Retina (tissue), 1 donor: Measurements from ENCODE around the gene SPNS2.
A peak's percentile ranks its signal among the peaks of the same experiment; 100 is the strongest.

Experiments used
- DNase-seq: peaks from one replicate; pipeline ENCODE4 v3.0.0-alpha.2; 2016

The SPNS2 gene, protein sequence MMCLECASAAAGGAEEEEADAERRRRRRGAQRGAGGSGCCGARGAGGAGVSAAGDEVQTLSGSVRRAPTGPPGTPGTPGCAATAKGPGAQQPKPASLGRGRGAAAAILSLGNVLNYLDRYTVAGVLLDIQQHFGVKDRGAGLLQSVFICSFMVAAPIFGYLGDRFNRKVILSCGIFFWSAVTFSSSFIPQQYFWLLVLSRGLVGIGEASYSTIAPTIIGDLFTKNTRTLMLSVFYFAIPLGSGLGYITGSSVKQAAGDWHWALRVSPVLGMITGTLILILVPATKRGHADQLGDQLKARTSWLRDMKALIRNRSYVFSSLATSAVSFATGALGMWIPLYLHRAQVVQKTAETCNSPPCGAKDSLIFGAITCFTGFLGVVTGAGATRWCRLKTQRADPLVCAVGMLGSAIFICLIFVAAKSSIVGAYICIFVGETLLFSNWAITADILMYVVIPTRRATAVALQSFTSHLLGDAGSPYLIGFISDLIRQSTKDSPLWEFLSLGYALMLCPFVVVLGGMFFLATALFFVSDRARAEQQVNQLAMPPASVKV

DNA sequence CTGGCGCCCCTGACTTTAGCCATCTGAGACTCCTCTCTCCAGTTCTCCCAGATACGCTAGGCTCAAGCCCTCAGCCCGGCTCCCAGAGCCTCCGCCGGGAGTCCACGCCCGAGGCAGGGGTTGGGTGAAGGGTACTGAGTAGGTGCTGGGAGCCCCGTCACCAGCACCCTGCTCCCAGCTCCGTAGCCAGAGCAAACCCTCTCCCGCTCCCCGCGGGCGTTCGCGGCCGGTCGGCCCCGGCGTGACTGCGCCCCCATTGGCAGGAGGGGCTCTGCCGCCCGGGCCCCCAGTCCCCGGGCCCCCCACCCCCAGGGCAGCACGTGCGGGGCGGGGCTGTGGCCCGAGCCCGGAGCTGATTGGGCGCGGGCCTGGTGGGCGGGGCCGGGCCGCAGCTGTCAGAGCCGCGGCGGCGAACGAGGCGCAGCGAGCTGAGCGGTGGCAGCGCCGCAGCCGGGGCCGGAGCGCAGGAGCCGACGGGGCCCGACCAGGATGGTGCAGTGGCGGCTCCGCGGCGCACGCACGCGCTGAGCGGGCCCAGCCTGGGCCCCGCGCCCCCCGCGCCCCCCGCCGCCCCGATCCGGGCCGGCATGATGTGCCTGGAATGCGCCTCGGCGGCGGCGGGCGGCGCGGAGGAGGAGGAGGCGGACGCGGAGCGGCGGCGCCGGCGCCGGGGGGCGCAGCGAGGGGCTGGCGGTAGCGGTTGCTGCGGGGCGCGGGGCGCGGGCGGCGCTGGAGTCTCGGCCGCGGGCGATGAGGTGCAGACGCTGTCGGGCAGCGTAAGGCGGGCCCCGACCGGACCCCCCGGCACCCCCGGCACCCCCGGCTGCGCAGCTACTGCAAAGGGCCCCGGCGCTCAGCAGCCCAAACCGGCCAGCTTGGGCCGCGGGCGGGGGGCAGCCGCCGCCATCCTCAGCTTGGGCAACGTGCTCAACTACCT is at the start of gene SPNS2:
TSS of gene SPNS2 (plus strand) at position 421 of the 937 bp plus-strand sequence. CDS start at position 588, 167 bp downstream.
- DNase-seq = peak; percentile 67

DNA sequence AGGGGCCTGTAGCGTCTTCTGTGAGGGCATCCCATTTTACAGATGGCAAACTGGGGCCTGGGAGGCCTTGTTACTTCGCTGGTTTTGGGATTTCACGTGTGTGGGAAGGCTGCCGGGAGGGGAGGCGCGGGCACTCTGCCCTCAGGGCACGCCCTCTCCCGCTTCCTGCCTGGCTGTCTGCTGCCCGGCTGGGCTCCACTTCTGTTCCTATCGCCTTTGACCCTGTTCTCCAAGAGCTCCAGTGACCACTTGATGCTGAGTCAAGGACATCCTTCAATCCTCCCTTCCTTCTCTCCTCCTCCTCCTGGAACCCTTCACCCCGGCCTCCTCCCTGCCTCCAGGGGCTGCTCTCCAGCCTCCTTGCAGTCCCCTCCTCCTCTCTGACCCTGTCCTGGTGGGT is 48.9 kb upstream of the SPNS2 start:
- DNase-seq = no peak

DNA sequence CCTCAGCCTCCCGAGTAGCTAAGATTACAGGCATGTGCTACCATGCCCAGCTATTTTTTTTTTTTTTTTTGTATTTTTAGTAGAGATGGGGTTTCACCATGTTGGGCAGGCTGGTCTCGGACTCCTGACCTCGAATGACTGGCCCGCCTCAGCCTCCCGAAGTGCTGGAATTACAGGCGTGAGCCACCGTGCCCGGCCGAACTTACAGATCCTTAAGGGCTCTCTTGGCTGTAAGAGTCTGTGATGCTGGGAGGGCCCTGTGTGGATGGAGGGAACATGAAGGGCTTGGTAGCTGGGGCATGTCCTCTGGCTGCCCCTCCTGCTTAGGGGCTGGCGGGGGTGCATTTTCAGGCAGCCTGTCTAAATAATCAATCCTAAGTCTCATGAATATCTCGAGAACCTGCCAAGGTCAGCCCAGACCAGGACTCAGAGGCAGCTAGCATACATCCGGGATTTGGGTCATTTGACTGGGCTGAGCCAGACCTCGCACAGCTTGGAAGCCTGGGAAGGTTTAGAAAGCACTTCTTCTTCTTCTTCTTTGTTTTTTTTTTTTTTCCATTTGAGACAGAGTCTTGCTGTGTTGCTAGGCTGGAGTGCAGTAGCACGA is 47.9 kb upstream of the SPNS2 start:
- DNase-seq = no peak

DNA sequence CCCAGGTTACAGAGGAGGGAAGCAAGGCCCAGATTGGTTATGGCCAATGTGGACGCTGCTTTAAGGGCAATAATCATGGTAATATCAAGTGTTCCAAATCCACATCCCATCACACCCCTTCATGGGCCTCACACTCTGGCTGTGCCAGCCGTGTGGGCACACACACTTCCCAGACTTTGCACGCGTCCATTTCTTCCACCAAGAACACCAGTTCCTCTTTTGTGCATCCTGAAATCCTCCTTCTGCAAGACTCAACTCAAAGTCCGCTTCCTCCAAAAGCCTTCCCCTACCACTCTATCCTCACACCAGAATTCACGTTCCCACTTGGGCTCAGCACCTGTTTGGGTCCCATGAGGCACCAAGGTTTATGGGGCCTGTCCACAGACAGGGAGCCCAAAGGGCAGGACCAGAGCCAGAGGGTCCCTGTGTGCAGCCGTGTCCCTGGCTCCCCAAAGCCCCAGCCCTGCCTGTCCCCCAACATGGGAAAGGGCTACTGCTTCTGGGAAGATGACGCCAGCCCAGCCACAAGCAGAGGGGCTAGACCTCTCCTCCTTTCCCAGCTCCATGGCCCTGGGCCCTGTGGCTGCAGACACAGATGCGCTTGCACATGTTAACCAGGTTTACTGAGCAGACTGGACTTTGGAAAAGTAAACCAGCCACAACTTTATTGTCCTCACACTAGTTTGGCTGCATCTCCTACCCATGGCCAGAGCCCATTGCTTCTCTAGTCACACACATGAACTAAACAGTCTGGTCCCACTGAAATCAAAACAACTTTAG is 44.7 kb upstream of the SPNS2 start:
- no peak for DNase-seq

DNA sequence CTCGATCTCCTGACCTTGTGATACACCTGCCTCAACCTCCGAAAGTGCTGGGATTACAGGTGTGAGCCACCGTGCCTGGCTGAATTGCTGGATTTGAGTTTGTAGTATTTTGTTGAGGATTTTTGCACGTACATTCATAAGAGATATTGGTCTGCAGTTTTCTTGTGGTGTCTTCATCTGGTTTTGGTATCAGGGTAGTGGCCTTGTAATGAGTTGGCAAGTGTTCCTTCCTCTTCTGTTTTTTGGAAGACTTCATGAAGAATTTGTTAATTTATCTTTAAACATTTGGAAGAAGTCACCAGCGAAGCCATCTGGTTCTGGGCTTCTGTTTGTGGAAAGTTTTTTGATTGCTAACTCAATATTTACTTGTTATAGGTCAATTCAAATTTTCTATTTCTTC is 38.0 kb upstream of the SPNS2 start:
- no peak for DNase-seq

DNA sequence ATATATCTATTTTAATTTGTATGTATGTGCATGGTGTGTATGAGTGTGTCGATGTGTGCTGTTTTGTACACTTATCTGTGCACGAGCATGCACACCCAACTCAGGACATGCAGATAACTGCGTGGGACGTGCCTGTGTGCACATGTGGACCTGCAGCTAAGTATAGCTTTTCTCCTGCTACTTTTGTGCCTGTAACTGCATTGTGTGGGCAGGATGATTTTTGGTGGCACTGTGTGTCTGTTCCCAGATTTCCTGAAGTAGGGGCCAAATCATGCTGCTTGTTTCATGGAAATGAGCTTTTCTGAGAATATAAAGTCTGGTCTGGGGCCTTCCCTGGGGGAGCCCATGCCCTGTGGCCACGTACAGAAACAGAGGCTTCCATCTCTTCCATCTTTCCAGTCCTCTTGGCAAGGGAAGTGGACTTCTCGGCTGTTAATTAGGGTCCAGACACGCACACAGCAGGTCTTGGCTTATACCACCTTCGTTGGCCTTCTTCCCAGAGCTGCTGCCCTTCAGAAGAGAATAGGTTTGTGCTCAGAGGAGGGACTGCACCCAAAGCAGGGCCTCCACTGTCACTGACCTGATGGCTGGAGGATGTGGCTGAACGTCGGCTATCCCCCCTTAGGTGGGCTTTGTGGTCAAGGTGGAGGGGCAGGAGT is 34.7 kb upstream of the SPNS2 start:
- no peak for DNase-seq

DNA sequence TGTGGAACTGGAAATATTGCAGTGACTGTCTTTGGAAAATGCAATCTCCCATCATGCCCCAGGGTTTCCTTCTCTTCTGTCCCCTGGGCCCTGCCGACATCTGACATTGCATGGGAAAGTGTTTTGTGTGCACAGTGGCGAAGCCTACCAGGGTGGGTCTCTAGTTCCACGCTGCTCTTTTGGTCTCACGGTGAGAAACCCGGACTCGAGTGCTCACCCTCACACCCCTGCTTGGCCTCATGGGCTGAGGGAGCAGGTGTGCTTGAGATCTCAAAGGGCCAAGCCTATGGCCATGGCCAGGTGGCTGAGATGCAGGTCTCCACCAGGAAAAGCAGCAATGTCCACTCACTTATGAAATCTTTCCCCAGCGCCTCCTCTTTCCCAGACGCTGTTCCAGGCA is 32.9 kb upstream of the SPNS2 start:
- no peak for DNase-seq

DNA sequence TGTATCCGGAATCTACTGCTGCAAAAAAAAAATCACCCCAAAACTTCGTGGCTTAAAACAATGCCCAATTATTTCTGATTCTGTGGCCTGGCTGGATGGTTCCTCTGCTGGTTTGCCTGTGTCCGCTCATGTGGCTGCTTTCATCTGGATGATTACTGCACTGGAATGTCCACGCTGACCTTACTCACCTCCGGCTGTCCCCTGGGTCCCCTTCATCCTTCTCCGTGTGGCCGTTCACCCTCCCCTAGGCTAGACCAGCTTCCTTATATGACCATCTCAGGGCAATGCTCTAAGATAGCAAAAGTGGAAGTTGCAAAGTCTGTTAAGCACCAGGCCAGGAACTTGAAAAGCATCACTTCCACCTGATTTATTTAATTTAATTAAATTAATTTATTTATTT is 31.4 kb upstream of the SPNS2 start:
- no peak for DNase-seq

DNA sequence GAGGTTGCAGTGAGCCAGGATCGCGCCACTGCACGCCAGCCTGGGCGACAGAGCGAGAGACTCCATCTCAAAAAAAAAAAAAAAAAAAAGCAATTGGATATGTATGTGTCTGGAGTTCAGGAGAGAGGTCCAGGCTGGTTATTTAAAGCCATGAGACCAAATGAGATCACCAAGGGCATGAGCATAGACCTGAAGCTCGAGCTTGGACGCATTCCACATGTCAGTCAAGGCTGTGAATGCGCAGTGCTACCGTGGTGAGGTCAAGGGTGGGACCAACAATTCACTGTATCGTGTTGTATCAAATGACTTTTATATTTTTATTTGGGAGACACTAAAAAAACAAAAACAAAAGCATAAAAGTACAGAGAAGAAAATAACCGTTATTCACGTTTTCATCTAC is 29.1 kb upstream of the SPNS2 start:
- DNase-seq = no peak

DNA sequence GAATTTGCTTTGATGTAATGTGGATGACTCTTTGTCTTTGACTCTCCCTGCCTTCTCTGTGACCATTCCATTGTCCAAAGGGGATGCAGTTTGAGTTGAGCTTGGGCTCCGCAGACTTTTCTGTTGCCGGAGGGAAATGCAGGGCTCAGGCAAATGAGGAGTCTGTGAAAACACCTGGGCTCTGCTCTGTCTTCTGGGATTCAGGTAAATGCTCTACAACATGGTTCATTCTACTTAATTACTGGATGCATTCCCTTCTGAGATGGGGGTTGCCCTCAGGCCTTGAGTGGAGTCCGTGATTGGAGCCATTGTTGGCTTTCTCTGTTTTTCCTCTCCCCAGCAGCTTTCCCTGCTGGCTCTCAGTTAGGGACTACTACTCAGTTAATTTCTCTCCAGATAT is 26.4 kb upstream of the SPNS2 start:
- no peak for DNase-seq

DNA sequence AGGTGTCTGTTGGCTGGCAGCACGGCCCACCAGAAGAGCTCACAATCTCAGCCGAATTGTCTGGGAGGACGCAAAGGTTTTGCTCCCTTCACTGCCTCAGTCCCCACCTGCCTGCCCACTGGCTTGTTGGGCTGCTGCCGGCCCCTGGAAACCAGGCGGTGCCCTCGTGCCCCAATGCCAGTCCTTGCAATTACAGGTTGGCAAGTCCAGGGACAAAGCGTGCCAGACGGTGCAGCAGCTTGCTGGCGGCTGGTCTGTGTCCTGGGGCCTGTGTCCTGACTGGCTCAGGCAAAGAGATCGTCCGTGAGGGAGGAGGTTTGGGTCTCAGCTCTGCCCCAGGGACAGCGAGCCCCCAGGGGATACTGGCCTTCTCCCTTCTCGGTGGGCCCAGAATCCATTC is 24.6 kb upstream of the SPNS2 start:
- no peak for DNase-seq

DNA sequence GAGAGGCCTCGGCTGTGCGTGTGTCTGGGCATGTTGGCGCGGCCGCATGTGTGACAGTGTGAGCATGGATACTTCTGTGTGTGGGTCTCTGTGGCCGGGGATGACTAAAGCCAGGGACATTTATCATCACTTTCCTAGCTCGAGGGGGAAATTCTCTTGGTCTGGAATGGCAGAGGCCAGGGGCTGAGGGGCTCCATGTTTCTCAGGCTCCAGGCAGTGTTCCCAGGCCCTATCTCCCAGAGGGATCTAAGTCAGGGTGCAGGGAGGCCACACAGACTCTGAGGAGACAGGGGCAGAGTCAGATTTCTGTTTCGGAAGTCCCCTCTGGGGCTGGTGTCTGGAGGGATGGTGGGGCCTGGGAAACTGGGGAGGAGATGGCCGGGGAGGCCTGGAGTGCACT is 23.7 kb upstream of the SPNS2 start:
- DNase-seq = no peak

DNA sequence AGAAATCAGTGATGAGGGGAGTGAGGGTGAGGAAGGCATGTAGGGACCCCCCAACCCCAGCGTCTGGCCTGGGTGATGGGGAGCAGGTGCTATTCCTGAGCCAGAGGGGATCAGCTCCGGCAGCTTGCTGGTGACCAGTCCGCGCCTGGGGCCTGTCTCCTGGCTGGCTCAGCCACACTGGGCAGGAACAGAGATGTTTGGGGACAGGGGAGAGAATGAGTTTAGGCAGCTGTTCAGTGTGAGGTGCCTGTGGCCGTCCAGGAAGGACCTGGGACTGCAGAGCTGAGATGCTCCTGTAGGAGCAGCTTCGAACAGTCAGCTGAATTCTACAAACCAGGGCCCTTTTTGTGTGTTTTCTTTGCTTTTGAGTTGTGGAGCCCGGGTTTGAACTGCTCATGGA is 23.2 kb upstream of the SPNS2 start:
- no peak for DNase-seq

DNA sequence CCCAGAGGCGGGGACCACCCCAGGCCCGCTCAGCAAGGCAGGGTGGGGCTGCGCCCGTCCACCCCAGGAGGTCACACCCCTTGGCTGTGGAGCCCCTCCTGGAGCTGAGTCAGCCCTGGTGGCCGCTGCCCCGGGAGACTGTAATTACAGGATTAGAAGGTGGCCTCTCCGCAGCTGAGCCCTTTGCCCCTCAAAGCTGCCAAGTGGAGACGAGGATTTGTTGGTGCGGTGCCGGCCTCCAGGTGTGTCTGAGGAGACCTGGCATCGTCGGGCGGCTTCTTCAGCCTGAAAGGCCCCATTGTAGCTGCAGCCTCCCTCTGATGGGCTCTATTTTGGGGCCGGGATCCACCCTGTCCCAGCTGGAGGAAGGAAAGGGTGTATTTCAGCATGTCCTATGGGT is 22.7 kb upstream of the SPNS2 start:
- DNase-seq = no peak

DNA sequence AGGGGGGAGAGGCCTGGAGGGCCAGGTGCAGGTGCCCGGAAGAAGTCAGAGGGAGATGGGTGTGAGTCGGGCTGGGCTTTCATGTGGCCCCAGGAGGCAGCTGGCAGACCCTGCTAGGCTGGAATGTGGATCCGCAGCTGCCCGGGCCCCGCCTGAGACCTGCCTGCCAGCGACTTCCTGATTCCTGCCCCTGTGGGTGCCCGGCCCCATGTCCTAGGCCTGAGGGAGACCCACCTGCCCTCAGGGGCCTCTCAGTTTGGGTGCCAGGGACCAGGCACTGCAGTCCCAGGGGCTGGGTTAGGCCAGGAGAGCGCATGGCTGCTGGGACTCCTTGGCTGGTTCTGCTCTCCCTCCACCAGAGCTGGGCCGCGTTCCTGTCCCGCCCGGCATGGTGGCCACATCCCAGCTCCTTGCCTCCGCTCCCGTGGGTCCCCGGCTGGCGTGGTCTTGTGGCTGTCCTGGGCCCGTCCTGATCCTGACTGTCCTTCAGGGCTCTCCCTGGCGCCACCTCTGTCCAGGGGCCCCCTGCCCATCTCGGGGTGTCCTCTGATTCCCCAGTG is 22.1 kb upstream of the SPNS2 start:
- no peak for DNase-seq

DNA sequence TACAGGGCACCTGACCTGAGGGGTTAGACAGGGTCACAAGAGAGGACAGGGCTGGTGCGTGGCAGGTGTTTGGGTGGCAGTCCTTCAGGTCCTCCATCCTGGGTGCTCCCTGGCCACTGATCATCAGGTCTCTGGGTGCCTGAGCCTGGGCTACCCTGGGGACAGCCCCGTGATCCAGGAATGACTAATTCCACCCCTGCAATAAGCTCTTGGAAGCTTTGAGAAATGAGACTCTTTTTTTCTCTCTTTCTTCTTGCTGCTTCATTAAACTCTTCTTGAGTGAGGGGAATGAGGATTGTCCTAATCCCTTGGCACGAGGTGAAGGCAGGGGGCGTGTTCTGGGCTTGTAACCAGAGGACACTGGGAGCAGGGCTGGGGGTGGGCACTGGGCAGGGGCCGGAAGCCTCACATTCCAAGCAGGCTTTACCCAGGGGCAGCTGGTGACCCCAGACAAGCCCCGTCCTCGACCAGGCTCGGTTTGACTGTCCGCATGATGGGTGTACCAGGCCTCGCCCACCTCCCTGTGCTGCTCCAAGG is 21.4 kb upstream of the SPNS2 start:
- peak; percentile 39 for DNase-seq

DNA sequence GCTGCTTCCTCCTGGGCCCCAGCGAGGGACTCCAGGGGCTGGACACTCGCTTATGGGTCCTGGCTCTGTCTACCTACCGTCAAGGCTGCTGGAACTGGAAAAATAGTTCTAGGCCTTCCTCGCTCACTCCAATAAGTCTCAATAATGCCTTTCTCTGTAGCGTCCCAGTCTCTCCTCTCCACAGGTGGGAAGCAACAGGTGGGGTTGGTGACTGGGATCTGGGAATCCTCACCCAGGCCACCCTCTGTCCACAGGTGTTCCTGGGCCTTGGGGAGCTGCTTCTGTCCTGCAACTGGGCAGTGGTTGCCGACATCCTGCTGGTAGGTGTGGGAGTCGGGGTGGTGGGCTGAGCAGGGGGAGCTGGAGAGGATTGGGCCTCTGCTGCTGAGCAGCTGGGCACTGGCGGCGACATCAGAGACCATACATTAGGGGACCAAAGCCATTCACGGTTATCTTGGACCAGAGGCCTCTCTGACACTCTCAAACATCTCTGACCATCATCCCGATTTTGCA is 20.3 kb upstream of the SPNS2 start:
- DNase-seq = no peak

DNA sequence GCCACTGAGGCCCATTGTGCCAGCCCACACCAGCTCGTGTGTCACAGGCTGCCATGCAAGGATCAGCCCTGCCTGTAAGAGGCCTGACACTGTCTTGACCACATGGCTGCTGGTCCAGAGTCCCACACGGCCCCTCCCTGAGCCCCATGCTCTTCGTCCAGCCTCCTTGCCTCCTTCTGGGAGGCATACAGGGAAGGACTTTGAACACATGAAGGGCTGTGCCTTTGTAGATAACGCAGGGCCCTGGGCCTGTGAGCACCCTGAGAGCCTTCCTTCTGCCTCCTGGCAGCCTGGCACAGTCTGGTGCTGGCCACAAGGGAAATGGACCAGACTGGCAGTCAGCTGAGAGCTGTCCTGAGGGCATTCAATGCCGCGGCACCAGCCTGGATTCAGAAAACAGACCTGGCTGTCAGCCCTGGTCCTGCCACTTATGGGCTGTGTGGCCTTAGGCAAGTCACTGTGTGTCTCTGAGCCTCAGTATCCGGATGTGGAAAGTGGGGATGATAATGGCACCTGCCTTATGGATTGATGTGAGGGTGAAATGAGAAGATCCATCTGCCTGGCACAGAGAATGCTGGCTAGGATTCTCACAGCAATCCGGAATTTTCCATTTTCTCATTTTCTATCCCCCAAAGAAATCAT is 19.2 kb upstream of the SPNS2 start:
- no peak for DNase-seq

DNA sequence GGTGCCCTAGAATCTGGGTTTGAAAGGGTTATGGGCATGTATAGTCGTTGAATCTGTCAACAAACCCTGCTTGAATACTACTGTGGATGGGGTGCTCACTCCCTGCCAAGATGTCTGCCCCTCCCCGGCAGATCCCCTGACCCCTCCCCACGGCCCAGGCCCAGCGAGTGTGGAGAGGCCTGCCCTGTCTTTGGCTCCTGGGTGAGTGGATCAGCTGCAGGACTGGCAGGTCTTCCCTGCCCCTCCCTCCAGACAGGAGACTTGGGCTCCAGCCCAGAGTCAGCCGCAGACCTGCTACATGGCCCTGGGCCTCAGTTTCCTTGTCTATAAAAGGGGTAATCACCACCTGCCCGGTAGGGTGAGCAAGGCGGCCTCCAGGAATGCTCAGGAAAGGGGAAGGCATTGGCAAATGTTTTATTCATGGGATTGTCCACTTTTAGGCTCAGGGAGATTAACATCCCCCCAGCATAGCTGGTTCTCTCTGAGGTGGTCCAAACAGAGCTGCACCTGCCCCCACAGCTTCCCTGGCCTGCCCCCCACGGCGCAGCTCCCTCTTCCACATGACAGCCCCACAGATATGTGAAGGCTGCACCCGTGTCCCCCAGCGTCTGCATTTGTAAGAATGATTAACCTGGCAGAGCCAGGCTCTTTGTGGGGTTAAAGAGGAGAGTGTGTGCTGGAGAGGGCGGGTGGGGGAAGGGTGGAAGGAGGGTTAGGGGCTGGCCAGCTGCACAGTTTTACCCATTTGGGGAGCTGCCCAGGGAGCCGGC is 18.5 kb upstream of the SPNS2 start:
- no peak for DNase-seq
